Activated CD8-positive, alpha-beta memory T cell treated with anti-CD3 and anti-CD28 coated beads for 1 hour (primary cell): ENCODE measurements around the gene MCAM.

Experiments used
- DNase-seq, 2 donors: peaks; one replicate each; pipeline ENCODE4 v3.0.0-alpha.2; 2020; ENCODE audit warnings: low read depth in 1 of 2; ENCODE audit errors: extremely low read depth in 1 of 2

Gene MCAM

DNA sequence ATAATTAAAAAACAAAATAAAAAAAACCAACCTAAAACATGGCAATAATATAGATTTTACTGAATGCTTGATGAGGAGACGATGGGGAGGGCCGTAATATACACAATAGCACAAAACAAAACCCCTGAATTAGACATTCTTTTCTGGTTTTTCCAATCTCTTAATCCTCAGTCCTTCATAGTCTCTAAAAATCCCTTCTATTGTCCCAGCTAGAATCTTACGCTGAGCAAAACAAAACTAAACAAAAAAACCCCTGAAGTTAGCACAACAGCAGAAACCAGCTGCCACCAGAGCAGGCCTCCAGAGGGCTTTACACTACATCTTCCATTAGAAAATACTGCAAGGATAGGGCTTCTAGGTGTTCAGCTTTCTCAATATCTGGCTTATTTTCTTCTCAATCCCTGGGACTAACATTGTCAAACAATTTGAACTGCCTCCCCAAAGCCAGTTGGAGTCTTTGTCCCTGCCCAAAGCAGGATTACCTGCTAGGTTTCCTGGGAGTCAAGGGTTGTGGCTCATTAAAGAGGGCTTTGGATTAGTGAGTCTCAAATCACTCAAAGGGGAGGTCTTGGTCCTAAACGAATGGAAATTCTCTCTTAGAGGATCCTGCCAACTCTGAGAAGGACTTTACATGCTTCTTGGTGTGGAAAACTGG, 15.3 kb upstream of the MCAM start:
- no peak for DNase-seq

GRCh38 chr11:119330237-119330636, 13.3 kb upstream of the MCAM start:
- DNase-seq = no peak

GRCh38 chr11:119329320-119329719, 12.4 kb upstream of the MCAM start:
- DNase-seq = no peak

- no peak for DNase-seq
These were observed 7.3 kb upstream of the MCAM start for GRCh38 chr11:119324189-119324588.

GRCh38 chr11:119323532-119324033, 6.7 kb upstream of the MCAM start:
- peak; percentile 56 to 70 for DNase-seq

GRCh38 chr11:119322921-119323531, 6.1 kb upstream of the MCAM start:
- no peak for DNase-seq

GRCh38 chr11:119322360-119322739, 5.4 kb upstream of the MCAM start:
- DNase-seq = no peak

GRCh38 chr11:119320776-119321524, 4.0 kb upstream of the MCAM start:
- peak in 1 of 2 donors; percentile 25 for DNase-seq

DNA sequence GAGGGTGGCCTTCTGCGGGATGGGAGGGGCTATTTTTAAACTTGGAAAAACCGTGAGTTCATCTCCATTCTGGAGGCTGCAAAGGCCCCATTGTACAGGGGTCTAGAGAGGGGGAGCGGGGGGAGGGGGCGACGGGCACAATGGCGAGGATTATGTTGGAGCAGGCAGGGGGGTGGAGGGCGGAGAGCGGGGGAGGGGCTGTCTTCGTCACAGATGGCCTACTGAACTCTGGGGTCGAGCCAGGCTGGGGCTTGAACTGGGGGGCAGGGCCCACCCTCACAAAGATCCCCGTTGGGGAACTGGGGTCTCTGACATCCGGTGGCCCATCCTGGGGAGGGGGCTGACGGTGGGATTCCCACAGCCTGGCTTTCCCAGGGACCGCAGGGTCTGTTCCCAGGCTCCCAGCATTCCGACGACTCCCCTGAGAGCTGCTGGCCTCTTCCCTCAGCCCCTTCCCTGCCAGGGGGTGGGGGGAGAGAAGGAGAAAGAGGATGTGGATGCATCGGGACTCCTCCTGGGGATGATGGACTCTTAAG, 3.4 kb upstream of the MCAM start:
- DNase-seq = no peak

GRCh38 chr11:119319700-119320239, 2.8 kb upstream of the MCAM start:
- DNase-seq = no peak

- DNase-seq = no peak
These were observed 2.3 kb upstream of the MCAM start for GRCh38 chr11:119319136-119319699.

- no peak for DNase-seq
These were observed 1.6 kb upstream of the MCAM start for GRCh38 chr11:119318240-119319135.

DNA sequence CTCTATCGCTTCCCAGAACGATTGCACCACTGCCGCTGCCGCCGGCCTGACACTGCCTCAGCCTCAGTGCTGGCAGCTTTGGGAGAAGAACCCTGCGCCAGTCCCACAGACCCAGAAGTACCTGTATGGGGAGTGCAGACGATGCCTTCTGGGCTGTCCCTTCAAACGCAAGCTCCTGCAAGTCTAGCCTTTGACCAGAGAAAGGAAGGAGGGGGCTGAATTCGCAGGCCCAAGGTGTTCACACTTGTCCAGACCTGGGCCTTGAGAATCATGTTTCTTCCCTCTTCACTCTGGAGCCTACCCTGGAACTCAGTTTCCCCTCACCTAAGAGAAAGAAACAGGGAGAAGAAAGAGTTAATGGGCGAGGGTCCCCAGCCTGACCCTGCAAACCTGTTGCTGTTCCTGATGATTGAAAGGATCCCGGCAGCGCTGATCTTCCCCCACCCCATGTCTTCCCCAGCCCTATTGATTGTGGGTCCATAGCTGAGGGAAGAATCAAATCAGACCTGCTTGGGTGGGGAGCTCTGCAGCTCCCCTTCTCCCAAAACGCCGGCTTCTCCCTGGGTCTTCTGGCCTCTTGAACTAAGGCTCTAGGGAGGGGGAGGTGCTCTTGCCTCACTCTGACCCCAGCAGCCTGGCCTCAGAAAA, 786 bp upstream of the MCAM start:
- DNase-seq = no peak

DNA sequence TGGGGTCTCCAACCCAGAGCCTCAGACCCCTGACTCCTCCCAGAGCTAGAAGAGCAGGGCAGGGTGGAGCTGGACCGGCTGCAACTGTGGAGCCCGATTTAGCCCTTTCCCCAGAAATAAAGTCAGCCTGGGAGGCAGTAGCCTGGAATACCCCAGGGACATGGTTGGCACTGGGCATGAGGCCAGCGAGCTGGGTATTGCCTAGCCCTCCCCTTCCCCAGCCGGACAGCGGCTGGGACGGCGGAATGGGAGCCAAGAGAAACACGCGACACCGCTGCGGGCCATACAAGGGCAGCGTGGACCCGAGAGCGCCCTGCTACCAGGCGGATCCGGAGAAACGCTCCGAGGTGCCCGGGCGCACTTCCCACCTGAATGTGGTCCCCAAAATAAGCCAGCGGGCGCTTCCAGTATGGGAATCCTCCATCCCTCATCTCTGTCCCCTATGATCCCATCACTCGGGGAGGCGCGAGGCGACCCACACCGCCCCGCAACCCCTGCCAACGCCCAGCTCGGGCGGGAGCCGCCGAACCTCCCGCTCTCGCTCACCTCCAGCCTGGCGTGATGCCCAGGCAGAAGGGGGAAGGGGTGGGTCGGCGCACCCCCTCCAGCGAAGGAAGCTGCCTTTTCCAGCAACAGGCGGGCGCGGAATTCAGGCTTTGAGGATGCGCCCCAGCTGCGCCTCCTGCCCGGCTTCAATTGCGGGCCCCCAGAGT, 758 bp downstream of the MCAM start:
- no peak for DNase-seq

- no peak for DNase-seq
These were observed 1.6 kb downstream of the MCAM start for GRCh38 chr11:119315131-119316015.

- DNase-seq = no peak
These were observed 2.2 kb downstream of the MCAM start for GRCh38 chr11:119314726-119315125.

GRCh38 chr11:119310682-119311052, 6.3 kb downstream of the MCAM start:
- no peak for DNase-seq
